Stimulated activated CD8-positive, alpha-beta memory T cell treated with anti-CD3 and anti-CD28 coated beads, Interleukin-7, amount 100 ng/mL, for 1 hour (primary cell): ENCODE results near the gene EPHB6.

Experiments used
- DNase-seq, 2 donors: peaks; one replicate each; pipeline ENCODE4 v3.0.0-alpha.2; 2020; ENCODE audit warnings: low read depth in 2 of 2

Gene EPHB6

DNA sequence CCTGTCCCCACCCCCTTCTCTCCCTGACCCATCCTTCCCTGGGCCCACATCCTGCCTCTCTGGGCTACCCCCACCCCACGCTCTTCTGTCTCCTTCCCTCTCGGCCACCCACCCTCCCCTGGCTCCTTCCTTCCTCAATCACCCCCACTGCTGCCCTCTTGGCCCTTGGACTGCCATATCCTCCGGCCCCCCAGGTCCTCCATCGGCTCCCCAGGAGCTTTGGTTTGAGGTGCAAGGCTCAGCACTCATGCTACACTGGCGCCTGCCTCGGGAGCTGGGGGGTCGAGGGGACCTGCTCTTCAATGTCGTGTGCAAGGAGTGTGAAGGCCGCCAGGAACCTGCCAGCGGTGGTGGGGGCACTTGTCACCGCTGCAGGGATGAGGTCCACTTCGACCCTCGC is 10.9 kb downstream of the EPHB6 start:
- no peak for DNase-seq

DNA sequence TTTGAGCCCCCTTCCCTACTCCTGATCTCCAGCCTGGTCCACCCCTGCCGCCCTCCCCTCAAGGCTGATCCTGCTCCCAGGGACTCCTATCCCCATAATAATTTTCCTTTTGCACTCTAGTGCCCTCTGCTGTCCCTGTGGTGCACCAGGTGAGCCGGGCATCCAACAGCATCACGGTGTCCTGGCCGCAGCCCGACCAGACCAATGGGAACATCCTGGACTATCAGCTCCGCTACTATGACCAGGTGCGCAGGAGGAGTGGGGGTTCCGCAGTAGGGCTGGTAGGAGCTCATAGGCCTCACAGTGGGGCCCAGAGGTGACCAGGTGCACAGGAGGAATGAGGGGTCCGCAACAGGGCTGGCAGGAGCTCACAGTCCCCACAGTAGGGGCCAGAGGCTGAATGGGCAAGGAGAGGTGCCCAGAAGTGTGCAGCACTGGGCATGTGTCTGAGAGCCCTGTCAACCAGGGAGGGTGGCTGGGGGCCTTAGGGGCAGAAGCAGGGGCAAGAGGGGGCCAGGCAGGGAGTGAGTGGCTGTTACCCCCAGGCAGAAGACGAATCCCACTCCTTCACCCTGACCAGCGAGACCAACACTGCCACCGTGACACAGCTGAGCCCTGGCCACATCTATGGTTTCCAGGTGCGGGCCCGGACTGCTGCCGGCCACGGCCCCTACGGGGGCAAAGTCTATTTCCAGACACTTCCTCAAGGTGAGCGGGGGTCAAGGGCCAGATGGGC is 11.7 kb downstream of the EPHB6 start:
- no peak for DNase-seq

DNA sequence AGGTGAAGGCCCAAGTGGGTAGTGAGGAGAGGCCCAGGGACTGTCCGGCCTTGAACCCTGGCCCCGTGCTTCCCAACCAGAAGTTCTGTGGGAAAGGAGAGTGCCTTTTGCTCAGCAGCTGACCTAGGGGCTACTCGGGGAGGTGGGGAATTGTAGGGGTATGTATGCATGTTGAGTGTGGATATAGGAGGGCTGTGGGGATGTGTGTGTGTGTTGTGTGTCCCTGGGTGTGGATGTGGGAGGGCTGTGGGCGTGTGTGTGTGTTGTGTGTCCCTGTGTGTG is 12.2 kb downstream of the EPHB6 start:
- DNase-seq: no peak

DNA sequence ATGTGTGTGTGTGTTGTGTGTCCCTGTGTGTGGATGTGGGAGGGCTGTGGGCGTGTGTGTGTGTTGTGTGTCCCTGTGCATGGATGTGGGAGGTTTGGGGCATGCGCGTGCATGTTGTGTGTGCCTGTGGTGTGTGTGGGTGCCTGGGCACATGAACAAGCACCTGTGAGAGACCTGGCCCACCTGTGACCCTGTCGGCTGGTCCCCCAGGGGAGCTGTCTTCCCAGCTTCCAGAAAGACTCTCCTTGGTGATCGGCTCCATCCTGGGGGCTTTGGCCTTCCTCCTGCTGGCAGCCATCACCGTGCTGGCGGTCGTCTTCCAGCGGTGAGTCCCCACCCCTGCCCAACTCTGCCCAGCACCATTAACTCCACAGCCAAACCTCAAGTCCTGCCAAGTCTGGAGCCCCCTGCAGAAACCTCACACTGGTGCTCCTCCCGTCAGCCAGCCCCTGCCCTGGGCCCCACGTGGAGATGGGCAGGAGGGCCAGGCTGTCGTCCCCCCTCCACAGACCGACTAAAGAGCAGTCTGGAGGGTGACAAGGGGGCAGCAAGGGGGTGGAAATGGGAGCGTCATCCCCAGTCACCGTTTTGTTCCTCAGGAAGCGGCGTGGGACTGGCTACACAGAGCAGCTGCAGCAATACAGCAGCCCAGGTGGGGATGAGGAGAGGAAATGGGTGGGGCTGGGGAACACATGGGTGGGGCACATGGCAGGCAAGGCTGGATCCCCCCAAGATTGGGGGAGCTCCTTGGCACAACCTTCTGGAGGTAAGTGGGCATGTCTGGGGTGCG is 12.7 kb downstream of the EPHB6 start:
- DNase-seq: no peak

DNA sequence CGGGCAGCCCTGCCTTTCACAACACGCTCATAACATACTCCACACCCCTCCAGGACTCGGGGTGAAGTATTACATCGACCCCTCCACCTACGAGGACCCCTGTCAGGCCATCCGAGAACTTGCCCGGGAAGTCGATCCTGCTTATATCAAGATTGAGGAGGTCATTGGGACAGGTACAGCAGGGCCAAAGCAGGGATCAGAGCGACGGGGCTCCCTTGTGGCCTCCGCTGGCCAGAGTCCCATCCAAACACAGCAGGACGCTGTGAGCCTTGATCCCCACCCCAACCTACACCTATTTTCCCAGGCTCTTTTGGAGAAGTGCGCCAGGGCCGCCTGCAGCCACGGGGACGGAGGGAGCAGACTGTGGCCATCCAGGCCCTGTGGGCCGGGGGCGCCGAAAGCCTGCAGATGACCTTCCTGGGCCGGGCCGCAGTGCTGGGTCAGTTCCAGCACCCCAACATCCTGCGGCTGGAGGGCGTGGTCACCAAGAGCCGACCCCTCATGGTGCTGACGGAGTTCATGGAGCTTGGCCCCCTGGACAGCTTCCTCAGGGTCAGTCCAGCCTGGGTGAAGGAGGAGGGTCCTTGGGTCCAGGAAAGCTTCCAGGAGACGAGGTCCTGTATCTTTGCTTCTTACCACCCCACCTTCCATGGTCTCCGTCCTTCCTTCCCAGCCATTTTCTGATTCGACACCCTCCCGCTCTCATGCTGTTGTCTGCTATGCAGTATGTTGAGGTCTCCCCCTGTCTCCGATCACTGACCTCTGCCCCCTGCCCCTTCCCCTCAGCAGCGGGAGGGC is 13.5 kb downstream of the EPHB6 start:
- DNase-seq: no peak

DNA sequence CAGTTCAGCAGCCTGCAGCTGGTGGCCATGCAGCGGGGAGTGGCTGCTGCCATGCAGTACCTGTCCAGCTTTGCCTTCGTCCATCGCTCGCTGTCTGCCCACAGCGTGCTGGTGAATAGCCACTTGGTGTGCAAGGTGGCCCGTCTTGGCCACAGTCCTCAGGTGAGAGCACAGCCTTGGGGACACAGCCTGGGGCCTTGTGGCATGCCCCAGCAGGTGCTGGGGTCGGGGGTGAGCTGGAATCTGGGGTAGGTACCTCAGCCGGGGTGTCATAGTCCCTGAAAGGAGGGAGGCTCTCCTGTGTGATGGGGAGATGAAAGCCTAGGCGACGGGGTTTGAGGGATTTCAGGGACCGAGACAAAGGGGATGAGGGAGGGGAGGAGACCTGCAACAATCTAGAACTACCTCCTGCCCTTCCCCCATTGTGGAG is 14.1 kb downstream of the EPHB6 start:
- DNase-seq: no peak

DNA sequence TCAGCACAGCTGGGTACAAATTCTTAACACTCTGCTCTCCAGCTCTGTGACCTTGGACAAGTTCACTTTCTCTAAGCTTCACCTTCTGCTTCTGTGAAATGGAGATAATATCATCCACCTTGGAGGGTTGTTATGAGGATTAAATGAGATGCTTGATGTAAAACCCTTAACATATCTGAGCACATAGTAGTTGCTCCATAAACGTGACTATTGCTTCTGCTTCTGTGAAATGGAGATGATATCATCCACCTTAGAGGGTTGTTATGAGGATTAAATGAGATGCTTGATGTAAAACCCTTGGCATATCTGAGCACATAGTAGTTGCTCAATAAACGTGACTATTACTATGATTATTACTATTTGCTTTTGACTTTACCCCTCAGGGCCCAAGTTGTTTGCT is 14.6 kb downstream of the EPHB6 start:
- no peak for DNase-seq

DNA sequence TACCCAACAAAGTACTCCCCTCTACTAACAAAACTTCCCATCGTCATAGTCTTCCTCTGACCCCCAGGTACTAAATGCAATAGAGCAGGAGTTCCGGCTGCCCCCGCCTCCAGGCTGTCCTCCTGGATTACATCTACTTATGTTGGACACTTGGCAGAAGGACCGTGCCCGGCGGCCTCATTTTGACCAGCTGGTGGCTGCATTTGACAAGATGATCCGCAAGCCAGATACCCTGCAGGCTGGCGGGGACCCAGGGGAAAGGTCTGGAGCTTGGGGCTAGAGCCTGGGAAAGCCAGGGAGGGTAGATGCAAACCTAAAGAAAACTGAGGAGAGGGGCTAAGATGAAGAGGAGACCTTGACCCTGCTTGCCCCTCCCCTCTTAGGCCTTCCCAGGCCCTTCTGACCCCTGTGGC is 15.3 kb downstream of the EPHB6 start:
- DNase-seq: no peak

DNA sequence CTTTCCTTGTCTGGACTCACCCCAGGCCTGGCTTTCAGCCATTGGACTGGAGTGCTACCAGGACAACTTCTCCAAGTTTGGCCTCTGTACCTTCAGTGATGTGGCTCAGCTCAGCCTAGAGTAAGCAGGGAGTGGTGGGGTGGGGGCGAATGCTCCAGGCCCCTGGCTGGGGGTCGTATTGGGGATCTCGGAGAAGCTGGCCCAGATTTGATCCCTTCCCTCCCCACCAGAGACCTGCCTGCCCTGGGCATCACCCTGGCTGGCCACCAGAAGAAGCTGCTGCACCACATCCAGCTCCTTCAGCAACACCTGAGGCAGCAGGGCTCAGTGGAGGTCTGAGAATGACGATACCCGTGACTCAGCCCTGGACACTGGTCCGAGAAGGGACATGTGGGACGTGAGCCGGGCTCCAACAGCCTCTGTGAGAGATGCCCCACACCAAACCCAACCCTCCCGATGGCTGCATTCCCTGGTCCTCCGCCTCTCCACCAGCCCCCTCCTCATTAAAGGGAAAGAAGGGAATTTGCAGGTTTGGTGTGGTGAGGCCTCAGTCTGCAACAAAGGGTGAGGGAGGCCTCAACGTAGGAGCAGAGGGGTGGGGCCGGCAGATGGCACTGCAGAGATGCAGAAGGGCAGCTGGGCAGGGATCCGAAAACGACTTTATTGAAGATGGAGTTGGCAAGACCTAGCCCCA is 15.8 kb downstream of the EPHB6 start:
- DNase-seq: no peak

DNA sequence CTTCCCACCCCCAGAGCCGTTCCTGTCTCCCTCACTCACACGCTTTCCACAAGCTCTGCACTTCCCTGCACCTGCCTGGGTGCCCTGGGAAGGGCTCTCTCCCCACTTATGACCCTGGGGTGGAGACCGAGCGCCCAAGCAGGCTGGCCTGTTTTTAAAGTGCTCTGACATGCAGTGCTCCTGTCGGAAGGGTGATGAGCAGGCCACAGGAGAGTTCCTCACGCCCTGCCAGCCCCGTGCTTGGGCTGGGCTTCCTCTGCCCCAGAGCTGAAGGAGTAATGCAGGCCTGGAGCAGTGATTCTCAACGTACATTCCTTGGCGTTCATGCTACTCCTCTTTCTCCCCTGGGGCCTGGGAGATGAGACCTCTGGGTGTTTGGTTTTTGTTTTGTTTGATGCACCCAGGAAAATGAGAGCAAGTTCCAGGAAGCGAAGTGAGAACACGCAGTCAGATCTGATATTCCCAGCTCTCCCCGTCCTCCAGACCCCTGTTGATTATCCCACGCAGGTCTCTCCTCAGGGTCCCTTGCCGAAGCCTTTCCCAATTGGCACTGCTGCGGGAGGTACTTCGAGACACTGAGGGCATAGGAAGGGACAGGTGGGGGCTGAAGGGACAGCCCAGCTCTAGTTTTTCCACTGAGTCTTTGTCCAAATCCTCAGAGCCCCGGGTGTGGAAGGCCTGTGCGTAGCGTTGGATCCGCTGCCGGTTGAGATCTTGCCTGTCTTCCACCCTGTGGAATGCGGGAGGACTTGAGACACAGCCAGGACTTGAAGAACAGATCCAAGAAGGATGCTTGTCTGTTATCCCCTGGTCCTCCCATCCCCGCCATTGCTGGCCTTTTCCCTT is 16.6 kb downstream of the EPHB6 start:
- no peak for DNase-seq

DNA sequence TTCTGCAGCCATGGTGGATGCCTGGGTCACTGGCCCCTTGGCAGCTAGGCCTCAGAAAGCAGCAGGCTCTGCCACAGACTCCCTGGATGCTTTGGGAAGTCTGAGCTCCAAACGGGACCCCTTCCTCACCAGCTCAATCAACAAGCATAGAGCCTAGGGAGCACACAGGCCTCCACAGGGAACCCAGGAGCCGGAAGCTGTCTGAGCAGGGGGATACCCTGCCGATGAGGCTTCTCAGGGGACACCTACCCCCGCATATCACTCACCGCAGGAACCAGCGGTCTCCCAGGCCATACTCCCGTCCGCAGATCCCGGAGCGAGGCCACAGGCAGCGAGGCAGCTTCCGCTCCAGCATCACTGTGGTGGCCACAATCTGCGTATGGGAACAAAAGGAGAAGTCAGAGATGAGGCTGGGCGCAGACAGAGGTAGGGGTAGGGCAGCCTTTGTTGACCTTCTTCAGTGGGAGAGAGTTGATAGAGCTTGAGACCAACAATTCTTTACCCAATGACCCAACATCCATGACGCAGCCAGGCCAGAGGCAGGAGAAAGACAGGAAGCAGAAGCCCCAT is 17.3 kb downstream of the EPHB6 start:
- DNase-seq: no peak

DNA sequence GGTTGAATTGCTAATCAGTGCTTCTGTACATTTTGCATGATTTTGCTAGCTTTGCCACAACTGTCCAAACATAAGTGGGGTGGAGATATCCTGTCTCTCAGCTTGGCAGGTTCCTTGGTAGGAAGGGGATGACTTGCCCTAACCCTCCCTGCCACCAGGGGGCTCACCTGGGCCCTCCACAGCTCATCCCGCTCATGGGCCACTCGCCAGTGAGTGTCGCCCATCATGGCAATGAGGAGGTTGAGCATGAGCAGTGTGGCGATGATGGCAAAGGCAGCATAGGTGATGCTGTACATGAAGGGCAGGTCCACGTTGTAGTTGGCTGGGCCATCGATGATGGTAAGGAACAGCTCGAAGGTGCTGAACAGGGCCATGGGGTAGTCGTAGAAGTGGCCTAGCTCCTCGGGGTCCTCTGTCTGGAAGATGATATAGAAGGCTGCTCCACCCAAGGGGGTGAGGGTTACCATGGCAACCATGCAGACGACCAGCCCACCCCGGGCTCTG is 18.5 kb downstream of the EPHB6 start:
- DNase-seq: no peak

DNA sequence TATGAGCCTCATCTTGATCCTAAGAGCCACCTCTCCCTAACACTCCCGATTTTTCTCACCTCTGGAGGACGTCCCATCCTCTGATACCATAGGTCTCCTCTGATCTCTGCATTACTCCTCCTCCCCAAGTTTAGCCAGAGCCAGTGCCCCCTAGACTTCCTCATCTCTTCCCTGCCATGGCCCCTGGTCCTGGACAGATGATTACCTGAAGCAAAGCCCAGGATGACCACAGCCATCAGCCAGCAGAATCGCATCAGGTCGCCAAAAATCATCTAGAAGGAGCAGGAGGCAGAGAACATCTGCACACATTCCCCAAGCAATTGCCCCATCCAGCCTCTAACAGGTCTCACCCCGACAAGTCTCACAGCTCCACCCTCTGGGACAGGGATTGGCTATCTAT is 19.0 kb downstream of the EPHB6 start:
- DNase-seq: no peak

DNA sequence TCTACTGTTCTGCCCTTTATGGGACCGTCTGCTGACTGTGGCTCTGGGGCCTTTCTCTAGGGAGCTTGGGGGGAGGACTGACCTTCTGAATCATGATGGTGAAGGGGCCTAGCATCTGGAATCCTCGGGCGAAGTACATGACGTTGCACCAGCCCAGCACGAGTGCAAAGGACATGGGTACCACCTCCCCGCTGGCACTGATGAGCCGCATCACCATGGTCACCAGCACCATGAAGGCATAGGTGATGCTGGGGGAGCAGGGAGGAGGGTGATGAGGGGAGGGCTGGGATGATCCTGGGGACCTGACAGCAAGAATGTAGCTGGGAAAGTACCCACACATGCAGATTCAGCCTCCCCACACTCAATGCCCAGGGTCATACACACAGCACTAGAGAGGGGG is 19.5 kb downstream of the EPHB6 start:
- no peak for DNase-seq

DNA sequence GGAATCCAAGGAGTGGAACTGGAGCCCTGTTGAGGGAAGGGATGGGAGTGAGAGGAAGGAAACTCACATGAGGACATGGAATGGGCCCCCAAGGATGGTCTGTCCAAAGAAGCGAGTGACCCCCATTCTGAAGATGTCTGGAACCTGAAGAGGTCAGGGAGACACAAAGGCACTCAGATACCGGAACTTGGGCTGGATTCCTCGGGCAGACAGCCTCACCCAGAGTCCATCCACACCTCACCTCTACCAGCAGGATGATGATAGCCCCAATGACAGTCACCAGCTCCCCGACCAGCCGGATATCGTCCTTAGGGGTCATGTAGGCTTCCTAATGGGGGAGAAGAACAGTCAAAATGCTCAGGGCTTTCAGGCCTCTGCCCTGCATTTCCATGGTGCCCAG is 20.0 kb downstream of the EPHB6 start:
- DNase-seq: no peak

DNA sequence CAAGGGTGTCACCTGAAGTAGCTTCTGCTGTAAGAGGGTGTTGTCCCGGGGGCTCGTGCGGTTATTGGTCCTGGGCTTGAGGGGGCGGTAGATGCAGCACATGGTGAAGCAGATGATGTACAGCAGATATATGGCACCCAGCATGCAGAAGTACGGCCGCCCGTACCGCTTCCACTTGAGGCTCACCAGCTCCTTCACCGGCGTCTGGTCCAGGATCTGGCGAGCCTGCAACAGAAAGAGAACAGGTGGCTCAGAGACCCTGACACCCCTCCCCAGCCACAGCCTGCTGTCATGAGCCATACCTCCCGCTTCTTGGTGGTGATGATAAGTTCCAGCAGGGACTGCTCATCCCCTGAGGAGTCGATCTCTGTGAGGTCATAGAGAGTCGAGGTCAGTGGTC is 20.6 kb downstream of the EPHB6 start:
- no peak for DNase-seq

DNA sequence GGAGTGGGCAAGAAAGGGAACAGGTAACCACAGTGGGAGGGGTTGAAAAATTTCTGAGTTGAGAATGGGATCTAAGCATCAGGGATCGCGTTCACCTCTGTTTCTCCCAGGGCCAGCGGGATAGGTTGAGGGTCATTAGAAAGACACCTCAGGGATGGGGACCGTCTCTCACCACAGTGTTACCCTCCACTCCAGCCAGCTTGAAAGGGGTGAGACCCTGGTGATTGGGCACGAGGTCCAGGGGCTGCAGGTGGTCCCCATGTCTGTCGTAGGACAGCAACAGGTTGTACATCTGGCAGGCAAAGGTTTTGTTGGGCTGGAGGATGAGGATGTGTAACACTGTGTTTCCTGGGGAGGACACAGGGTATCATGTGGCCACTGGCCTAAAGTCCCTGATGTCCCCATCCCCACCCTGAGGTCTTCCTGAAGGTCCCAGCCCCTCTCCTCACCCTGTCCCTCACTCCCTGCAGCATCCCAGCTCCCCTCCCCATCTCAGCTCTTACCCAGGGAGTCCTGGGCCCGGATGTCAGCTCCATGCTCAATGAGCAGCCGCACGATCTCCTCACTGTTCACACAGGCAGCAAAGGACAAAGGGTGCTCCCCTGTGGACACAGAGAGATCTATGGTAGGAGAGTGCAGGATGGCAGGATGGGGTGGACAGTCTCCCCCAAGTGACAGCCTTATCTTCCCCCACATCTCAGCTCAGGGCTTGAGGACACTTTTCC is 21.5 kb downstream of the EPHB6 start:
- no peak for DNase-seq

DNA sequence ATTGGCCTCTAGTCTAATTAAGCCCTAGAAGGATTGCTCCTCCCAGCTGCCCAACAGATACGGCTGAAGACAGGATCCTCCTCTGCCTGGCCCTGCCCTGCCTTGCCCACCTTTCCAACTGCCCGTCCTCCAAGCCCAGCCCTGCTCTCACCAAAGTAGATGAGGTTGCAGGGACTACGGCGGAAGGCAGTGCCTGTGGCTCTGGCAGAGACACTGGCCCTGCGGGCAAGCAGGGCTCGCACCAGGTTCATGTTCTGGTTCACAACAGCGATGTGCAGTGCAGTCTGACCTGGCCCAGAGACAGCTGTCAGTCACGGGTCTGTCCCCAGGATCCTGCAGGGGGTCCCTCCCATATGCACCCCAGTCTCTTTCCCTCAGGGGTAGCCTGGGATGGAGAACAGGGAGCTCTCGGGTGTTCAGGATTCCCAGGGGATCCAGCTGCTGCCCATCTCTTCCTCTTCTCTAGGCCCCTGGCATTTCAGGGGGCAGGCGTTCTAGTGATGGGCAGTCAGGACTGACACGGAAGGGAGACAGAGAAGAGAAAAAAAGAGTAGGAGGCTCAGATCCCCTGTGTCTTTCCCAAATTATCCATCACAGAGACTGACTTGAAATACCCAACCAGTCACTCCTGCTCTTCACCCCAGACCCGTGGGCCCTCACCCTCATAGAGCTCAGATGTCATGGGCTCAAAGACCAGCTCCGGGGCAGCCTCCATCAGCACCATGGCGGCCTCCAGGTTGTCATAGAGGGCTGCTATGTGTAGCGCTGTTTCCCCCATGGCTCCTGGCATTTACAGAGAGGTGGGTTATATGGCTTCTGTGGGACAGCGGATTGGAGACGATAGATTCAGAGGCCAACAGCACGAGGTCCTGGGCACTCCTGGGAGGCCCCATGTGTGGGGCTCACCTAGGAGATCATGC is 22.4 kb downstream of the EPHB6 start:
- no peak for DNase-seq

DNA sequence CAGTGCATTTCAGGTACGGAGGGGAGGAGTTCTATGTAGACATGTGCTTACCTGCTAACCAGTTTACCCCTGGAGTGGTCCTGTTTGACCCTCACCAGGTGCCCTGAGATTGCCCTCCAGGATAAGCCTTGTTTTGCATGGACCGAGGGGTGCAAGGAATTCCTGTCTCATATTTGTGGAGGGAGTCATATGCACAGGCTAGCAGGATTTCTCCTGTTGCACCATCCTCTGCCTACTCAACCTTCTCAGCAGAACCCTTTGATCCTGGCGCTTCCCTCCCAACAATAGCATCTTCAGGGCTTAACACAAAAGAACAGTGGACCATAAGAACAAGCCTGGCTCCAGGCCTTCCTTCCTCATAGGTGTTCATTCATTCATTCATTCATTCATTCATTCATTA is 23.4 kb downstream of the EPHB6 start:
- DNase-seq: no peak
